SK-N-SH treated with all-trans-retinoic acid at 6 μM for 48 hours (cell line): ENCODE results near the gene LHX2.

Experiments used
- ATAC-seq: fragments of 200-7000 bp; cut with Tn5 transposase; 3 replicates; pipeline ENCODE4 v1.9.1; 2020; ENCODE audit warnings: mild to moderate bottlenecking, moderate library complexity
- ARNTL ChIP-seq: fragments of 450-650 bp; formaldehyde crosslinking; IDR thresholded peaks from 2 replicates; pipeline ENCODE4 v1.5.0; 2020; ENCODE audit warnings: low read depth, mild to moderate bottlenecking, moderate library complexity, borderline replicate concordance
- BACH2 ChIP-seq: fragments of 250-450 bp; sonication (Bioruptor Pico); IDR thresholded peaks from 2 replicates; pipeline ENCODE4 v1.9.0; 2021; ENCODE audit warnings: mild to moderate bottlenecking, borderline replicate concordance
- CSDC2 ChIP-seq: fragments of 250-450 bp; sonication (Bioruptor Pico); IDR thresholded peaks from 2 replicates; pipeline ENCODE4 v1.5.0; 2020; ENCODE audit warnings: mild to moderate bottlenecking, moderate library complexity
- ESRRG ChIP-seq: fragments of 250-450 bp; sonication (Bioruptor Pico); IDR thresholded peaks from 2 replicates; pipeline ENCODE4 v1.6.1; 2021; ENCODE audit warnings: mild to moderate bottlenecking
- GLIS3 ChIP-seq: fragments of 250-450 bp; sonication (Bioruptor Pico); IDR thresholded peaks from 2 replicates; pipeline ENCODE4 v1.5.0; 2020; ENCODE audit warnings: mild to moderate bottlenecking, moderate library complexity
- ISL1 ChIP-seq: fragments of 250-450 bp; sonication (Bioruptor Pico); IDR thresholded peaks from 2 replicates; pipeline ENCODE4 v2.1.2; 2022; ENCODE audit warnings: mild to moderate bottlenecking, moderate library complexity
- OSR1 ChIP-seq: fragments of 250-450 bp; sonication (Bioruptor Pico); IDR thresholded peaks from 2 replicates; pipeline ENCODE4 v1.8.0; 2022; ENCODE audit warnings: moderate library complexity, mild to moderate bottlenecking, inconsistent platforms
- PPARA ChIP-seq: fragments of 250-450 bp; sonication (Bioruptor Pico); IDR thresholded peaks from 2 replicates; pipeline ENCODE4 v1.5.0; 2020; ENCODE audit warnings: mild to moderate bottlenecking, borderline replicate concordance
- RARB ChIP-seq: fragments of 250-450 bp; sonication (Bioruptor Pico); IDR thresholded peaks from 2 replicates; pipeline ENCODE4 v1.8.0; 2021; ENCODE audit warnings: mild to moderate bottlenecking, moderate library complexity
- SNAI2 ChIP-seq: fragments of 250-450 bp; sonication (Bioruptor Pico); IDR thresholded peaks from 2 replicates; pipeline ENCODE4 v1.5.0; 2020; ENCODE audit warnings: mild to moderate bottlenecking, moderate library complexity
- ZFP3 ChIP-seq: fragments of 250-450 bp; sonication (Bioruptor Pico); IDR thresholded peaks from 2 replicates; pipeline ENCODE4 v1.5.0; 2020; ENCODE audit warnings: mild to moderate bottlenecking, moderate library complexity
- ZFP30 ChIP-seq: fragments of 450-650 bp; formaldehyde crosslinking; IDR thresholded peaks from 2 replicates; pipeline ENCODE4 v1.5.0; 2022; ENCODE audit warnings: mild to moderate bottlenecking, moderate library complexity
- ZNF70 ChIP-seq: fragments of 450-650 bp; formaldehyde crosslinking; IDR thresholded peaks from 2 replicates; pipeline ENCODE4 v1.5.0; 2020; ENCODE audit warnings: mild to moderate bottlenecking, moderate library complexity
- ZNF8 ChIP-seq: fragments of 450-650 bp; formaldehyde crosslinking; IDR thresholded peaks from 2 replicates; pipeline ENCODE4 v1.5.0; 2020; ENCODE audit warnings: mild to moderate bottlenecking, moderate library complexity
- TF ChIP-seq, protein P1 (sequence below): fragments of 250-450 bp; sonication (Bioruptor Pico); IDR thresholded peaks from 2 replicates; pipeline ENCODE4 v1.8.0; 2021; ENCODE audit warnings: low read depth, mild to moderate bottlenecking, moderate library complexity, borderline replicate concordance
- TF ChIP-seq, protein P2 (sequence below): fragments of 250-450 bp; sonication (Bioruptor Pico); IDR thresholded peaks from 2 replicates; pipeline ENCODE4 v1.8.0; 2020; ENCODE audit warnings: mild to moderate bottlenecking, moderate library complexity, borderline replicate concordance
- TF ChIP-seq, protein P3 (sequence below): fragments of 250-450 bp; sonication (Bioruptor Pico); IDR thresholded peaks from 2 replicates; pipeline ENCODE4 v1.5.0; 2020; ENCODE audit warnings: mild to moderate bottlenecking, moderate library complexity
- TF ChIP-seq, protein P4 (sequence below): fragments of 250-450 bp; sonication (Bioruptor Pico); IDR thresholded peaks from 2 replicates; pipeline ENCODE4 v1.5.1; 2021; ENCODE audit warnings: mild to moderate bottlenecking, moderate library complexity

LHX2 gene

DNA sequence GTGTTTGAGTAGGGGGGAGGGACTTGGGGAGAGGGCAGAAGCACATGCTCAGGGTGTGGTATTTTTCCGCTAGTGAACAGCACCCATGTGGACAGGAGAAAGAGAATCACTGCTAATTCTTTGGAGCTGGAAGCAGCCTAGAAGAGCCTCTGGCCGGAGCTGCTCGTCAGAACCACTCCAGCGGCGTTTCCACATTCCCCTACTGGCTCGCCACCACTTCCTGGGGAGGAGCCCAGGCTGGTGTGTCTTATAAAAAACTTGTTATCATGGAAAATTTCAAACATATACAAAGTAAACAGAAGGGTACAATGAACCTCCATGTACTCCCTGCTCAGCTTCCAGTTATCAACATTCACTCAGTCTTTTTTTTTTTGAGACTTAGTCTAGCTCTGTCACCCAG lies 26.7 kb downstream of the LHX2 start:
- ATAC-seq = peak; percentile 8; the same call in 1 of the 3 replicates
- TF ChIP-seq, protein P1, sequence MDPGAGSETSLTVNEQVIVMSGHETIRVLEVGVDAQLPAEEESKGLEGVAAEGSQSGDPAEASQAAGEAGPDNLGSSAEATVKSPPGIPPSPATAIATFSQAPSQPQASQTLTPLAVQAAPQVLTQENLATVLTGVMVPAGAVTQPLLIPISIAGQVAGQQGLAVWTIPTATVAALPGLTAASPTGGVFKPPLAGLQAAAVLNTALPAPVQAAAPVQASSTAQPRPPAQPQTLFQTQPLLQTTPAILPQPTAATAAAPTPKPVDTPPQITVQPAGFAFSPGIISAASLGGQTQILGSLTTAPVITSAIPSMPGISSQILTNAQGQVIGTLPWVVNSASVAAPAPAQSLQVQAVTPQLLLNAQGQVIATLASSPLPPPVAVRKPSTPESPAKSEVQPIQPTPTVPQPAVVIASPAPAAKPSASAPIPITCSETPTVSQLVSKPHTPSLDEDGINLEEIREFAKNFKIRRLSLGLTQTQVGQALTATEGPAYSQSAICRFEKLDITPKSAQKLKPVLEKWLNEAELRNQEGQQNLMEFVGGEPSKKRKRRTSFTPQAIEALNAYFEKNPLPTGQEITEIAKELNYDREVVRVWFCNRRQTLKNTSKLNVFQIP (CRISPR knock-in tag) = no peak
- no peak for TF ChIP-seq ARNTL (CRISPR knock-in tag)
- TF ChIP-seq RARB (CRISPR knock-in tag) = no peak
- no peak for TF ChIP-seq ISL1
- TF ChIP-seq, protein P2, sequence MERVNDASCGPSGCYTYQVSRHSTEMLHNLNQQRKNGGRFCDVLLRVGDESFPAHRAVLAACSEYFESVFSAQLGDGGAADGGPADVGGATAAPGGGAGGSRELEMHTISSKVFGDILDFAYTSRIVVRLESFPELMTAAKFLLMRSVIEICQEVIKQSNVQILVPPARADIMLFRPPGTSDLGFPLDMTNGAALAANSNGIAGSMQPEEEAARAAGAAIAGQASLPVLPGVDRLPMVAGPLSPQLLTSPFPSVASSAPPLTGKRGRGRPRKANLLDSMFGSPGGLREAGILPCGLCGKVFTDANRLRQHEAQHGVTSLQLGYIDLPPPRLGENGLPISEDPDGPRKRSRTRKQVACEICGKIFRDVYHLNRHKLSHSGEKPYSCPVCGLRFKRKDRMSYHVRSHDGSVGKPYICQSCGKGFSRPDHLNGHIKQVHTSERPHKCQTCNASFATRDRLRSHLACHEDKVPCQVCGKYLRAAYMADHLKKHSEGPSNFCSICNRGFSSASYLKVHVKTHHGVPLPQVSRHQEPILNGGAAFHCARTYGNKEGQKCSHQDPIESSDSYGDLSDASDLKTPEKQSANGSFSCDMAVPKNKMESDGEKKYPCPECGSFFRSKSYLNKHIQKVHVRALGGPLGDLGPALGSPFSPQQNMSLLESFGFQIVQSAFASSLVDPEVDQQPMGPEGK = no peak
- no peak for TF ChIP-seq ZNF8 (CRISPR knock-in tag)
- no peak for TF ChIP-seq BACH2 (CRISPR knock-in tag)
- TF ChIP-seq, protein P3, sequence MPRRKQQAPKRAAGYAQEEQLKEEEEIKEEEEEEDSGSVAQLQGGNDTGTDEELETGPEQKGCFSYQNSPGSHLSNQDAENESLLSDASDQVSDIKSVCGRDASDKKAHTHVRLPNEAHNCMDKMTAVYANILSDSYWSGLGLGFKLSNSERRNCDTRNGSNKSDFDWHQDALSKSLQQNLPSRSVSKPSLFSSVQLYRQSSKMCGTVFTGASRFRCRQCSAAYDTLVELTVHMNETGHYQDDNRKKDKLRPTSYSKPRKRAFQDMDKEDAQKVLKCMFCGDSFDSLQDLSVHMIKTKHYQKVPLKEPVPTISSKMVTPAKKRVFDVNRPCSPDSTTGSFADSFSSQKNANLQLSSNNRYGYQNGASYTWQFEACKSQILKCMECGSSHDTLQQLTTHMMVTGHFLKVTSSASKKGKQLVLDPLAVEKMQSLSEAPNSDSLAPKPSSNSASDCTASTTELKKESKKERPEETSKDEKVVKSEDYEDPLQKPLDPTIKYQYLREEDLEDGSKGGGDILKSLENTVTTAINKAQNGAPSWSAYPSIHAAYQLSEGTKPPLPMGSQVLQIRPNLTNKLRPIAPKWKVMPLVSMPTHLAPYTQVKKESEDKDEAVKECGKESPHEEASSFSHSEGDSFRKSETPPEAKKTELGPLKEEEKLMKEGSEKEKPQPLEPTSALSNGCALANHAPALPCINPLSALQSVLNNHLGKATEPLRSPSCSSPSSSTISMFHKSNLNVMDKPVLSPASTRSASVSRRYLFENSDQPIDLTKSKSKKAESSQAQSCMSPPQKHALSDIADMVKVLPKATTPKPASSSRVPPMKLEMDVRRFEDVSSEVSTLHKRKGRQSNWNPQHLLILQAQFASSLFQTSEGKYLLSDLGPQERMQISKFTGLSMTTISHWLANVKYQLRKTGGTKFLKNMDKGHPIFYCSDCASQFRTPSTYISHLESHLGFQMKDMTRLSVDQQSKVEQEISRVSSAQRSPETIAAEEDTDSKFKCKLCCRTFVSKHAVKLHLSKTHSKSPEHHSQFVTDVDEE (CRISPR knock-in tag) = no peak
- no peak for TF ChIP-seq CSDC2 (CRISPR knock-in tag)

DNA sequence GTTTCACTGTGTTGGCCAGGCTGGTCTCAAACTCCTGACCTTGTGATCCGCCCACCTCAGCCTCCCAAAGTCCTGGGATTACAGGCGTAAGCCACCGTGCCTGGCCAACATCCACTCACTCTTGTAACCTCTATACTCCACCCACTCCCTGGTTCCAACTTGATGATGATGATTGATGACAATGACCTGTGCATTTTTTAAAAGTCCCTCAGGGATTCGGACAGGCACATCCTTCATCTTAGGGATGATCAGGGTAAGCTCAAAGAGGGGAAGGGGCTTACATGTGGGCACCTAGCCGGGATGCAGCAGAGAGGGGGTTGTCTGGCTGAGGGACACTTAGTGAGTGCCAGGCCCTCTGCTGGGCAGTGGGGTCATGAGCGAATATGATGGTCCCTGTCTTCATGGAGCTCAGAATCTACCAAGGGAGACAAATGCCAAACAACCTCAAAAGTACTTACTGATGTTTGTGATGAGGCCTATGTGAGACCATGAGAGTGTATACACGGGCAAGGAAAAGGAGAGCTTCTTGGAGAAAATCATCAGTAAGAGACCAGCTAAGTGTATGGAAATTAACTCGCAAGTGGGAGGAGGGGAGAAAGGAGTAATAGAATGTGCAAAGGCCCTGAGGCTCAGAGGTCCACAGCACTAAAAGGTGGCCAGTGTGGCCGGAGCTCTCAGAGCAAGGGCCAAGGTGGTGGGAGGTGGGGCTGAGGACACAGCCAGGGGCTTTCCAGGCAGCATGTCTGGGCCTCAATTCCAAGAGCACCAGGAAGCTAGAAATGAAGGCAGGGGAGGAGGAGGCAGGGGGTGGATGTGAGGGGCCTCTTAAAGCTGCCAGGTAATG lies 27.4 kb downstream of the LHX2 start:
- no peak for ATAC-seq
- TF ChIP-seq, protein P1 (CRISPR knock-in tag) = no peak
- TF ChIP-seq CSDC2 (CRISPR knock-in tag) (no peak), ZFP3 (no peak), GLIS3 (CRISPR knock-in tag) (no peak), ARNTL (CRISPR knock-in tag) (no peak), OSR1 (CRISPR knock-in tag) (no peak), ZNF8 (CRISPR knock-in tag) (no peak), ESRRG (CRISPR knock-in tag) (no peak), RARB (CRISPR knock-in tag) (no peak), ZFP30 (CRISPR knock-in tag) (no peak), ISL1 (no peak), SNAI2 (CRISPR knock-in tag) (no peak), ZNF70 (no peak), PPARA (CRISPR knock-in tag) (no peak)
- TF ChIP-seq, protein P4, sequence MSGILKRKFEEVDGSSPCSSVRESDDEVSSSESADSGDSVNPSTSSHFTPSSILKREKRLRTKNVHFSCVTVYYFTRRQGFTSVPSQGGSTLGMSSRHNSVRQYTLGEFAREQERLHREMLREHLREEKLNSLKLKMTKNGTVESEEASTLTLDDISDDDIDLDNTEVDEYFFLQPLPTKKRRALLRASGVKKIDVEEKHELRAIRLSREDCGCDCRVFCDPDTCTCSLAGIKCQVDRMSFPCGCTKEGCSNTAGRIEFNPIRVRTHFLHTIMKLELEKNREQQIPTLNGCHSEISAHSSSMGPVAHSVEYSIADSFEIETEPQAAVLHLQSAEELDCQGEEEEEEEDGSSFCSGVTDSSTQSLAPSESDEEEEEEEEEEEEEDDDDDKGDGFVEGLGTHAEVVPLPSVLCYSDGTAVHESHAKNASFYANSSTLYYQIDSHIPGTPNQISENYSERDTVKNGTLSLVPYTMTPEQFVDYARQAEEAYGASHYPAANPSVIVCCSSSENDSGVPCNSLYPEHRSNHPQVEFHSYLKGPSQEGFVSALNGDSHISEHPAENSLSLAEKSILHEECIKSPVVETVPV (CRISPR knock-in tag) = no peak
- TF ChIP-seq, protein P3 (CRISPR knock-in tag) = no peak
- TF ChIP-seq, protein P2 = no peak
- TF ChIP-seq, all 23 proteins: peak for 0
